Loucy (cell line): ENCODE measurements around the gene ZNF670.

Source experiments
- EZH2phosphoT487 ChIP-seq: fragments of 200-600 bp; IDR thresholded peaks from 2 replicates; pipeline ENCODE4 v1.6.1; 2018; ENCODE audit warnings: antibody characterized with exemption, mild to moderate bottlenecking, moderate library complexity, borderline replicate concordance
- TF ChIP-seq, protein P1 (sequence below): fragments of 200-600 bp; sonication (generic); conservative IDR thresholded peaks from 2 replicates; pipeline ENCODE4 v1.5.1; 2014; ENCODE audit warnings: mild to moderate bottlenecking, antibody characterized with exemption, low read length

DNA sequence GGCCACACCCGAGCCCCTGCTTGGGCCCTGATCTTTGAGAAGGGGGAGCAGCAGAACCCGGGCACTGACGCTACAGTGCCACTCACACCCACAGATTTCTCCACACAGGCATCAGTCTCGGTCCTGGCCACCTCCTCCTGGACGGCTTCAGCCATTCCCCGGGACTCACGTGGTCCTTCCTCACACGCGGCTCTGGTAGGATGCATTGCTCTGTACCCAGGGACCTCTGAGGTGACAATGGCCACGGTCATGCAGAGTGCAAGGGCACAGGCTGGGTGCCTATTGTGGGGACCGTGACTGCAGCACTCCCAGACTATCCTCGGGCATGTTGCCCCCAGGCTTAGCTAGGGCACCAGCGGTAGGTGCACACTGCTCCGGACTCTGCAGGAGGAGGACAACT lies 11.8 kb upstream of the ZNF670 start:
- TF ChIP-seq, protein P1, sequence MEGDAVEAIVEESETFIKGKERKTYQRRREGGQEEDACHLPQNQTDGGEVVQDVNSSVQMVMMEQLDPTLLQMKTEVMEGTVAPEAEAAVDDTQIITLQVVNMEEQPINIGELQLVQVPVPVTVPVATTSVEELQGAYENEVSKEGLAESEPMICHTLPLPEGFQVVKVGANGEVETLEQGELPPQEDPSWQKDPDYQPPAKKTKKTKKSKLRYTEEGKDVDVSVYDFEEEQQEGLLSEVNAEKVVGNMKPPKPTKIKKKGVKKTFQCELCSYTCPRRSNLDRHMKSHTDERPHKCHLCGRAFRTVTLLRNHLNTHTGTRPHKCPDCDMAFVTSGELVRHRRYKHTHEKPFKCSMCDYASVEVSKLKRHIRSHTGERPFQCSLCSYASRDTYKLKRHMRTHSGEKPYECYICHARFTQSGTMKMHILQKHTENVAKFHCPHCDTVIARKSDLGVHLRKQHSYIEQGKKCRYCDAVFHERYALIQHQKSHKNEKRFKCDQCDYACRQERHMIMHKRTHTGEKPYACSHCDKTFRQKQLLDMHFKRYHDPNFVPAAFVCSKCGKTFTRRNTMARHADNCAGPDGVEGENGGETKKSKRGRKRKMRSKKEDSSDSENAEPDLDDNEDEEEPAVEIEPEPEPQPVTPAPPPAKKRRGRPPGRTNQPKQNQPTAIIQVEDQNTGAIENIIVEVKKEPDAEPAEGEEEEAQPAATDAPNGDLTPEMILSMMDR, result no peak
- TF ChIP-seq EZH2phosphoT487, result no peak
